Measurements from ENCODE around the gene C10orf67. TPM values are rescaled to one million over a fixed set of nuclear protein-coding genes. Genes with fewer than 3 reads are reported as not detected.

The C10orf67 gene
- total RNA-seq, 1 experiment from 2014 or later: not detected

DNA sequence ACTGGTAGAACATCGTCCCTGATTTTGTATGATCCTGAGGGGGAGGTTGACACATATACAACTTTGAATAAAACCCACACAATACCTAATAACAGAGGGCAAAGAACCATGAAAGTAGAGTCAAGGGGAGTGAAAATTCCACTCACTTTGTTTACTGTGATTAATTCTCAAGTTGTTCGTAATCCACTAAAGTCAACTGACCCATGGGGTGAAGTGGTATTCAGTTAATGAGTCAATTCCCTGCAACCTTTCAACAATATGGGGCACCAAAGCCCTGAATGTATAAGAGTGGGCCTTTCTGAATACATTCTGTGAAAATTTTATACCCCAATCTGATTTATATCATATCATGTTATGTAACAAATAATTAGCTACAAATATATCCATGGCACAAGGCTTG, 39.0 kb upstream of the C10orf67 start:
- Histone ChIP-seq H3K4me3 (replicated peaks in 1 of 2; ENCODE audit: low read depth in 1 of 2, low read length in 2 of 2) (no peak overlapping the region), H3K9me2 (ENCODE audit: insufficient read depth) (no peaks in the 10 kb centered on the region), H3K9me3 (ENCODE audit: control insufficient read depth in 1 of 2, insufficient read depth in 1 of 2, low read depth in 1 of 2, low read length in 2 of 2) (no peaks in the 10 kb centered on the region), H3K4me1 (ENCODE audit: control insufficient read depth in 1 of 2, insufficient read depth in 2 of 2, low read length in 2 of 2) (no peaks in the 10 kb centered on the region), H3K9ac (ENCODE audit: low read length) (no peak overlapping the region), H3K27me3 (ENCODE audit: insufficient read depth, low read length) (no peaks in the 10 kb centered on the region), H2AFZ (ENCODE audit: low read depth, low read length, poor library complexity, severe bottlenecking) (no peak overlapping the region), H3K27ac (ENCODE audit: low read depth, low read length) (no peak overlapping the region), H4K20me1 (ENCODE audit: insufficient read depth) (no peaks in the 10 kb centered on the region), H3K36me3 (ENCODE audit: control insufficient read depth in 1 of 2, insufficient read depth in 2 of 2, low read length in 2 of 2) (no peaks in the 10 kb centered on the region), H3K79me2 (ENCODE audit: insufficient read depth, low read length) (no peaks in the 10 kb centered on the region), H3K4me2 (ENCODE audit: low read length) (no peak overlapping the region)
- ATAC-seq (no peak), DNase-seq (ENCODE audit: low read depth, low spot score) (no peak)
- no TSS peak for BruUV-seq (replicated peaks)
- TF ChIP-seq SRF (IDR thresholded peaks at IDR 0.05; ENCODE audit: low read depth): no peak
- TF ChIP-seq EGR1 (IDR thresholded peaks at IDR 0.05; ENCODE audit: low read depth): no peak
- TF ChIP-seq POLR2AphosphoS5 (IDR thresholded peaks at IDR 0.05; ENCODE audit: low read depth, low read length): no peak
- TF ChIP-seq YY1 (IDR thresholded peaks at IDR 0.05; ENCODE audit: extremely low read depth, insufficient replicate concordance, low read depth, low read length): no peak
- TF ChIP-seq ELF1 (IDR thresholded peaks at IDR 0.05; ENCODE audit: borderline replicate concordance, low read depth): no peak
- no peak for TF ChIP-seq SIN3A (IDR thresholded peaks at IDR 0.05; ENCODE audit: low read depth)
- no peak for TF ChIP-seq ZNF274 (IDR thresholded peaks at IDR 0.05; ENCODE audit: low read depth, low read length)
- TF ChIP-seq EZH2 (IDR thresholded peaks at IDR 0.05): no peak
- no peak for TF ChIP-seq CEBPB (IDR thresholded peaks at IDR 0.05; ENCODE audit: low read depth)
- TF ChIP-seq, protein P1, sequence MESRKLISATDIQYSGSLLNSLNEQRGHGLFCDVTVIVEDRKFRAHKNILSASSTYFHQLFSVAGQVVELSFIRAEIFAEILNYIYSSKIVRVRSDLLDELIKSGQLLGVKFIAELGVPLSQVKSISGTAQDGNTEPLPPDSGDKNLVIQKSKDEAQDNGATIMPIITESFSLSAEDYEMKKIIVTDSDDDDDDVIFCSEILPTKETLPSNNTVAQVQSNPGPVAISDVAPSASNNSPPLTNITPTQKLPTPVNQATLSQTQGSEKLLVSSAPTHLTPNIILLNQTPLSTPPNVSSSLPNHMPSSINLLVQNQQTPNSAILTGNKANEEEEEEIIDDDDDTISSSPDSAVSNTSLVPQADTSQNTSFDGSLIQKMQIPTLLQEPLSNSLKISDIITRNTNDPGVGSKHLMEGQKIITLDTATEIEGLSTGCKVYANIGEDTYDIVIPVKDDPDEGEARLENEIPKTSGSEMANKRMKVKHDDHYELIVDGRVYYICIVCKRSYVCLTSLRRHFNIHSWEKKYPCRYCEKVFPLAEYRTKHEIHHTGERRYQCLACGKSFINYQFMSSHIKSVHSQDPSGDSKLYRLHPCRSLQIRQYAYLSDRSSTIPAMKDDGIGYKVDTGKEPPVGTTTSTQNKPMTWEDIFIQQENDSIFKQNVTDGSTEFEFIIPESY (IDR thresholded peaks at IDR 0.05; ENCODE audit: extremely low read depth, insufficient replicate concordance, low read length): no peak
- TF ChIP-seq TCF7L2 (IDR thresholded peaks at IDR 0.05; ENCODE audit: borderline replicate concordance, extremely low read depth, insufficient read depth, insufficient read length): no peak
- TF ChIP-seq ATF3 (IDR thresholded peaks at IDR 0.05): no peak
- no peak for TF ChIP-seq CBX3 (IDR thresholded peaks at IDR 0.05; ENCODE audit: low read depth)
- no peak for TF ChIP-seq POLR2A (IDR thresholded peaks at IDR 0.05; ENCODE audit: borderline replicate concordance, extremely low read depth, insufficient read depth, insufficient read length)
- CTCF ChIA-PET: no interaction called here
- intact Hi-C loops (cut with micrococcal nuclease): no loop called here
- RAD21 ChIA-PET (ENCODE audit: low non-redundant PET in 1 of 2, low total read pairs in 2 of 2, uncharacterized antibody in 2 of 2, unreplicated experiment in 2 of 2): no interaction called here
- POLR2A ChIA-PET: no interaction called here

Measured in HCT116 (cell line).